Heart right ventricle (tissue), 16 donors: Measurements from ENCODE around the gene WIPF2. TPM values are rescaled to one million over a fixed set of nuclear protein-coding genes. Genes with fewer than 3 reads are reported as not detected.
"Not testable (repeated sequence)": the region's sequence is repeated elsewhere in the genome, so short reads cannot be mapped to it uniquely, and the experiment has no call there.

Source experiments
- ATAC-seq, 8 donors: fragments of 200-7000 bp; cut with Tn5 transposase; one replicate each; pipeline ENCODE4 v1.9.1; 2020; ENCODE audit warnings: mild to moderate bottlenecking in 8 of 8, moderate library complexity in 8 of 8, moderate number of reproducible peaks in 1 of 8
- DNase-seq, 2 donors: peaks; one replicate each; pipeline ENCODE4 v3.0.0-alpha.2; 2020
- H3K27ac ChIP-seq, 10 donors: fragments of 200-600 bp; sonication (generic) in 2 of 10; one replicate each; pipeline versions ENCODE4 v1.5.0 to v1.8.0; 2020 to 2022; ENCODE audit warnings: mild to moderate bottlenecking in 3 of 10
- H3K27me3 ChIP-seq, 7 donors: fragments of 200-600 bp; one replicate each; pipeline ENCODE4 v1.8.0; 2021 to 2022; ENCODE audit warnings: mild to moderate bottlenecking in 2 of 7
- H3K36me3 ChIP-seq, 9 donors: fragments of 200-600 bp; sonication (generic) in 1 of 9; one replicate each; pipeline versions ENCODE4 v1.5.0 to v1.8.0; 2020 to 2022; ENCODE audit warnings: mild to moderate bottlenecking in 2 of 9
- H3K4me1 ChIP-seq, 9 donors: fragments of 200-600 bp; sonication (generic) in 1 of 9; one replicate each; pipeline versions ENCODE4 v1.5.0 to v1.8.0; 2020 to 2022; ENCODE audit warnings: mild to moderate bottlenecking in 4 of 9
- H3K4me3 ChIP-seq, 10 donors: fragments of 200-600 bp; sonication (generic) in 2 of 10; one replicate each; pipeline versions ENCODE4 v1.5.0 to v1.8.0; 2020 to 2022; ENCODE audit warnings: mild to moderate bottlenecking in 7 of 10, moderate library complexity in 2 of 10
- H3K9me3 ChIP-seq, 11 donors: fragments of 200-600 bp in 10 of 11; sonication (generic) in 2 of 11; one replicate each; pipeline versions ENCODE4 v1.5.0 to v1.8.0; 2013 to 2022; ENCODE audit warnings: mild to moderate bottlenecking in 2 of 11, control low read depth in 1 of 11, moderate library complexity in 1 of 11
- CTCF ChIP-seq, 9 donors: fragments of 200-600 bp; sonication (generic) in 2 of 9; IDR thresholded peaks; one replicate each; pipeline versions ENCODE4 v1.5.0 to v1.8.0; 2021 to 2022; ENCODE audit warnings: antibody characterized with exemption in 9 of 9, mild to moderate bottlenecking in 5 of 9, moderate library complexity in 1 of 9
- WGBS, 2 donors: extraction: QIAGEN DNeasy Blood & Tissue Kit; methylation state at CpG; one replicate each; pipeline ENCODE4 v1.1.7; 2013; ENCODE audit warnings: inconsistent platforms in 1 of 2; 5-methylcytosine and 5-hydroxymethylcytosine counted together
- intact Hi-C, 10 donors: fragments of 100-400 bp; cut with DNase I; formaldehyde crosslinking; loops; one replicate each; pipeline versions ENCODE4 v1.11.1 to v1.14.2; 2022
- polyA plus RNA-seq, 2 donors: library from polyadenylated mRNA; stranded (reverse); fragments of 200-250 nt; gene quantifications; one replicate each; pipeline ENCODE4 v1.2.3, GENCODE V29; 2013
- total RNA-seq, 10 donors: library from RNA; stranded (reverse); fragmentation: NEBNext Ultra II Directional in 3 of 10; extraction: Animal tissue kit (Norgen Biotek cat#: 25700) in 3 of 10; gene quantifications; one replicate each; pipeline versions ENCODE4 v1.2.1 to v1.2.4, GENCODE V29; 2021 to 2023
- donor health status: Arrhythmogenic right ventricular cardiomyopathy.
- donor health status: ischemic (EF 13 %, LVEDD 7.1; RV severe dilation, severe dysfunction).
- donor health status: healthy with polysubstance abuse.
- donor health status: DM: no; HTN: yes; CAD: no.
- donor health status: DM: no; HTN: no; CAD: no.
- donor health status: ischemic (EF 25% LVEDD 6.9; RV normal size, moderate dysfunction).
- donor health status: ischemic (EF 25% LVEDD 5.7; RV mildly dilated, moderate dysfunction).
- donor health status: healthy.
- donor health status: DM: yes; HTN: yes; CAD: no.
- donor health status: Ischemic cardiomyopathy.
- donor health status: ischemic (EF 35%, LVEDD 5.7; RV mildly dilated, moderate dysfunction).
- donor health status: nonischemic (EF 11% LVEDD 7.7; RV severe dilation, severe dysfunction).
- donor health status: DM: yes; HTN: yes; CAD: no.
- donor health status: PGD.
- donor health status: ischemic (EF 29% LVEDD 5.4; RV normal size, mild dysfunction).
- donor health status: nonischemic (EF 23%, LVEDD 6.1; RV moderate dilation, normal function).

The WIPF2 gene
- total and polyA plus RNA-seq, 12 donors, result 5.1 to 16.0 (median 12.5) TPM

GRCh38 chr17:40219594-40220338 lies 662 bp downstream of the WIPF2 start:
- Histone ChIP-seq H3K27ac (peak overlapping the region; percentile 51 to 96 (median 90)), H3K9me3 (no peaks in the 10 kb centered on the region), H3K27me3 (no peaks in the 10 kb centered on the region), H3K4me3 (peak overlapping the region; percentile 38 to 77 (median 65)), H3K4me1 (peaks cover 3 to 29% (median 18%) of the 10 kb centered on the region in 9 donors), H3K36me3 (peaks cover 0 to 4% (median 0%) of the 10 kb centered on the region in 9 donors)
- intact Hi-C loops, result loop anchor here in 6 of 10 donors (5.0 kb wide), 1 partner anchor 68 kb away; the partner anchor contains the start of gene CDC6 (in 6 of the 6)
- no peak for TF ChIP-seq CTCF (IDR thresholded peaks at IDR 0.05)
- ATAC-seq (peak; percentile 30 to 52 (median 42)), DNase-seq (no peak)
- 2 to 3% methylated on average over 24 of the region's 24 CpGs for WGBS, 2 donors

- Histone ChIP-seq H3K4me1 (peaks cover 5 to 37% (median 33%) of the 10 kb centered on the region in 9 donors), H3K27ac (peak overlapping the region in 4 of 10 donors; percentile 44 to 48 (median 47)), H3K27me3 (no peaks in the 10 kb centered on the region), H3K4me3 (no peak overlapping the region), H3K36me3 (peaks cover 0 to 36% (median 7%) of the 10 kb centered on the region in 9 donors), H3K9me3 (no peaks in the 10 kb centered on the region)
- WGBS, 2 donors, result 63 to 72% methylated on average over 5 of the region's 5 CpGs
- intact Hi-C loops, result no loop called here
- no peak for TF ChIP-seq CTCF (IDR thresholded peaks at IDR 0.05)
- ATAC-seq (peak in 5 of 8 donors; percentile 25 to 79 (median 50)), DNase-seq (peak in 1 of 2 donors; percentile 28)
These were observed 5.8 kb downstream of the WIPF2 start for GRCh38 chr17:40224718-40225550.

GRCh38 chr17:40229146-40229545 lies 10.0 kb downstream of the WIPF2 start:
- H3K27ac ChIP-seq, DNase-seq, ATAC-seq, H3K27me3 ChIP-seq, intact Hi-C loops, H3K4me3 ChIP-seq, H3K9me3 ChIP-seq: not testable (repeated sequence)
- Histone ChIP-seq H3K36me3 (peaks cover 0 to 55% (median 23%) of the 10 kb centered on the region in 9 donors), H3K4me1 (peaks cover 5 to 33% (median 18%) of the 10 kb centered on the region in 9 donors)
- 95 to 98% methylated on average over 14 of the region's 14 CpGs for WGBS, 2 donors

- no peak for TF ChIP-seq CTCF (IDR thresholded peaks at IDR 0.05)
- no peak for DNase-seq
- no peak overlapping the region for H3K27ac ChIP-seq
- H3K4me3 ChIP-seq, result no peak overlapping the region
- 85 to 93% methylated on average over 3 of the region's 3 CpGs for WGBS, 2 donors
- intact Hi-C loops, result no loop called here
- no peaks in the 10 kb centered on the region for H3K27me3 ChIP-seq
- peaks cover 0 to 30% (median 10%) of the 10 kb centered on the region in 9 donors for H3K4me1 ChIP-seq
- H3K36me3 ChIP-seq, result peaks cover 0 to 65% (median 25%) of the 10 kb centered on the region in 9 donors
- ATAC-seq, result no peak
- H3K9me3 ChIP-seq, result no peaks in the 10 kb centered on the region
These were observed 11.6 kb downstream of the WIPF2 start for GRCh38 chr17:40230670-40231069.

GRCh38 chr17:40231928-40232327 lies 12.8 kb downstream of the WIPF2 start:
- ATAC-seq, H3K4me3 ChIP-seq, H3K9me3 ChIP-seq, H3K27ac ChIP-seq, H3K27me3 ChIP-seq, intact Hi-C loops, DNase-seq: not testable (repeated sequence)
- 96 to 100% methylated on average over 4 of the region's 4 CpGs for WGBS, 2 donors
- Histone ChIP-seq H3K36me3 (peaks cover 0 to 68% (median 25%) of the 10 kb centered on the region in 9 donors), H3K4me1 (peaks cover 0 to 24% (median 7%) of the 10 kb centered on the region in 9 donors)
